Measurements from ENCODE around the gene GIMD1.
"Not testable (repeated sequence)": the region's sequence is repeated elsewhere in the genome, so short reads cannot be mapped to it uniquely, and the experiment has no call there.

Gene GIMD1

GRCh38 chr4:106368678-106369077 is at the start of gene GIMD1:
Gene GIMD1, minus strand, starts transcription at chr4:106368778. Its CDS starts 1,343 bp downstream, at chr4:106367435.
- DNase-seq, result no peak

- no peak for DNase-seq
Observed at GRCh38 chr4:106414366-106414765, 45.8 kb upstream of the GIMD1 start.

- DNase-seq, result no peak
Observed at GRCh38 chr4:106409901-106410889, 41.6 kb upstream of the GIMD1 start.

- not testable (repeated sequence) for DNase-seq
Observed at GRCh38 chr4:106408004-106408403, 39.4 kb upstream of the GIMD1 start.

- no peak for DNase-seq
Observed at GRCh38 chr4:106401157-106401556, 32.6 kb upstream of the GIMD1 start.

GRCh38 chr4:106398898-106399297 is 30.3 kb upstream of the GIMD1 start:
- not testable (repeated sequence) for DNase-seq

- DNase-seq, result no peak
Observed at GRCh38 chr4:106395582-106395981, 27.0 kb upstream of the GIMD1 start.

GRCh38 chr4:106385853-106386393 is 17.3 kb upstream of the GIMD1 start:
- no peak for DNase-seq

GRCh38 chr4:106384878-106385277 is 16.3 kb upstream of the GIMD1 start:
- no peak for DNase-seq

- DNase-seq, result no peak
Observed at GRCh38 chr4:106380179-106380578, 11.6 kb upstream of the GIMD1 start.

- no peak for DNase-seq
Observed at GRCh38 chr4:106373026-106373425, 4.4 kb upstream of the GIMD1 start.

- no peak for DNase-seq
Observed at GRCh38 chr4:106371161-106371560, 2.6 kb upstream of the GIMD1 start.

GRCh38 chr4:106370214-106370613 is 1.6 kb upstream of the GIMD1 start:
- no peak for DNase-seq

GRCh38 chr4:106369456-106370060 is 980 bp upstream of the GIMD1 start:
- no peak for DNase-seq

GRCh38 chr4:106367072-106367471 is 1.5 kb downstream of the GIMD1 start:
- DNase-seq, result no peak

GRCh38 chr4:106366026-106366425 is 2.6 kb downstream of the GIMD1 start:
- no peak for DNase-seq

- DNase-seq, result no peak
Observed at GRCh38 chr4:106365613-106366012, 3.0 kb downstream of the GIMD1 start.

- DNase-seq, result no peak
Observed at GRCh38 chr4:106364282-106364681, 4.3 kb downstream of the GIMD1 start.

- no peak for DNase-seq
Observed at GRCh38 chr4:106362086-106362825, 6.3 kb downstream of the GIMD1 start.

- DNase-seq, result no peak
Observed at GRCh38 chr4:106358899-106359298, 9.7 kb downstream of the GIMD1 start.

GRCh38 chr4:106355193-106355592 is 13.4 kb downstream of the GIMD1 start:
- DNase-seq, result no peak

- no peak for DNase-seq
Observed at GRCh38 chr4:106353786-106354185, 14.8 kb downstream of the GIMD1 start.

GRCh38 chr4:106351016-106351415 is 17.6 kb downstream of the GIMD1 start:
- no peak for DNase-seq

Data from NCI-H774 (cell line).